HG03064 (cell line): ENCODE data around the gene TCHP.

Experiments
- ATAC-seq: cut with Tn5 transposase; IDR thresholded peaks from one replicate; pipeline ENCODE4 v1.9.1; 2021; ENCODE audit warnings: low read depth; ENCODE audit not compliant: unreplicated experiment

TCHP gene

DNA sequence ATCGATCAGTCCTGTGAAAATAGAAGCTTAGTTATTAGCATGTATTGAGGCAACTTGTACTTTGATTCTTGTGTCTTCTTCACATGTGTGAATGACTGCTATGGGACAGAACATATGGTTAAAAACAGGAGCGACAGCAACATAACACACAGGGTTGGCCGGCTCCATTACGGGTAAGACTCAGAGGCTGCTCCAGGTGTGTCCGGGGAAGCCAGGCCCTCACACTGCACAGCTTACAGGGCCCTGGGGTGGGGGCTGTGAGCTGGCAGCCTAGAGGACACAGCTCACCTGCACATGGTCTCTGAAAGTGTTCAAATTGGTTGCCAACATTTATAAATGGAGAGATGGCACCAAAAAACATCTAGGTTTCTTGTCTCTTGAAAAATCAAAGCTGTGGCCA lies 31.1 kb downstream of the TCHP start:
- ATAC-seq: no peak

DNA sequence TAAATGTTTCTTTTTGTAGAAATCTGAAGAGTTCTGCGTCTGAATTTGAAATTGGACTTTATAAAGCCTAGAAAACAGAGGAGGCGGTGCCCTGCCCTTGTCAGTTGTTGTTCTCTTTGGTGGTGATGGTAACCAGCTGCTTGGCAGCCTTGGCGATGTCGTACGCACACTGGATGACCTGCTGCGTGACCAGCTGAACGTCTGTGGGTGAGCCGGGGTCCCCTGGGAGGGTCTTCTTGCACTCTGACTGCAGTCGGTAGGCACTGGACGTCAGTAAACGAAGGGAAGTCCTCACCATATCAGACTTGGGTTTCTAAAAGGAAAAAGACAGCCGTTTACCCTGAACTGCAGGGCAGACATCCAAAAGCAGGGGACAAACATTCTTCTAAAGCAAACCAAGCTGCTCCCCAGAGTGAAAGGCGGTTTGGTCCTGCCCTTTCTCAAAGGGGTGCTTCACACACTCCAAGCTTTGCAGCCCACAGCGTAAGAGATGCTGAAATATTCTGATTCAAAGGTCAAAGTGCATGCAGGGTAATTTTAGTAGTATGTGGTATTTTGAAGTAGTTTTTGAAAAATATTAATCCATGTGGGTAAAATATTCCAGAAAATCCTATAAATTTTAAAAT lies 32.9 kb downstream of the TCHP start:
- ATAC-seq: no peak

DNA sequence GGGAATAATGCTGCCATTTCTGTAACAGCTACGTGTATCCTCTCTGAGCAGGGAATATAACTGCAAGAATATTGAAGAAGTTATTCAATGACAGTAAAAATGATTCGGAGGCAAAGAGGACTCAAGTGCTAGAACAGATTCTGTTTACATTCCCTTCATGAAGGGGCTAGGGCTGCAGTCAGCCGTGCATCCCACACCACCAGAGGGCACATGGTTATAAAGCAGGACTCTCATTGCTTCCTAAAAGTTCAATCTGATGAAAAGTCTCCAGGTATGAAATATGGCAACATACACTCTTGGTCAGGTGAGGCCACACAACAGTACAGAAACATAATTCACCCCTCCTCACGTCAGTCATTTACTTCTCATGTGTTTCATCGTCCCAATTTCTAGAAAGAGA lies 34.0 kb downstream of the TCHP start:
- ATAC-seq: no peak

DNA sequence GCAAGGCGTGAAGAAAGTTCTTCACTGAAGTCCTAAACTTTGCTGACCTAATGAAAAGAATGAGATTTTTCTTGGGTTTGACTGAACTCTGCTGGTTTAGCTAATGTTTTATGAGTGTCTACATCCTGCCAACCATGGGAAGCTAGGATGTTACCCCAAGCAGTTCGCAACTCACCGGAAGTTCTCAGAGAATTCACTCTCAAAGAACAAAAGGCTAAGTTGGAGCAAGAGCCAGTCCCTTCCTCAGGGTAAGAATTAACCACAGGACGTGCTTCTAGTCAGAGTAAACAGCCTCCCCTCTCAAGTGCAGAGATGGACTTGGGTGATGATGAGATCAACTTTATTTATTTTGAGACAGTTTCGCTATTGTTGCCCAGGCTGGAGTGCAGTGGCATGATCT lies 37.3 kb downstream of the TCHP start:
- ATAC-seq: no peak

DNA sequence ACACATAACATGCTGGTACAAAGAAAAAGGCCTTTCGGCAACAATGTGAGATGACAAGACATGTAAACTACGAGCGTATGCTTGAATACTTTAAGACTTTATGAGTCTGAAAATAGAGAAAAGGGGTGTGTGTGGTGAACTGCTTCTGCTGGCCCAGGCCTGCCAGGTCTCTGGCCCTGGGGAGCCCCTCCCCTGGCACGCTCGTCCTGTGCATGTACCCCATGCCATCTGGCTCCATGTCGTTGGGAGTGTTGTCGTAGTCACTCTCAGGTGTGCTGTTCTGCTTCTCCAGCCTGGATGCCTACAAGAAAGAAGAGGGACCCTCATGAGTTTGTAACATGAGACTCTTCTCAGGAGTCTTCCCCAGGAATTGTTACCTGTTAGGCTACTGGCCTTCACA lies 38.9 kb downstream of the TCHP start:
- no peak for ATAC-seq

DNA sequence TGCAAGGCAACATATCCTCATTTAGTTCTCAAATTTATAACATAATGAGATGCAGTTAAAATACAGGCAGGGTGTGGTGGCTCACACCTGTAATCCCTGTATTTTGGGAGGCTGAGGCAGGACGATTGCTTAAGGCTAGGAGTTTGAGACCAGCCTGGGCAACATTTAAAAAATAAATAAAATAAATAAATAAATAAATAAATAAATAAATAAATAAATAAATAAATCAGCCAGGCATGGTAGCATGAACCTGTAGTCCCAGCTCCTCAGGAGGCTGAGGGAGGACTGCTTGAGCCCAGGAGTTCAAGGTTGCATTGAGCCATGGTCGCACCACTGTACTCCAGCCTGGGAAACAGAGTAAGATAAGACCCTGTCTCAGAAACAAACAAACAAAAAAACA lies 39.4 kb downstream of the TCHP start:
- no peak for ATAC-seq

DNA sequence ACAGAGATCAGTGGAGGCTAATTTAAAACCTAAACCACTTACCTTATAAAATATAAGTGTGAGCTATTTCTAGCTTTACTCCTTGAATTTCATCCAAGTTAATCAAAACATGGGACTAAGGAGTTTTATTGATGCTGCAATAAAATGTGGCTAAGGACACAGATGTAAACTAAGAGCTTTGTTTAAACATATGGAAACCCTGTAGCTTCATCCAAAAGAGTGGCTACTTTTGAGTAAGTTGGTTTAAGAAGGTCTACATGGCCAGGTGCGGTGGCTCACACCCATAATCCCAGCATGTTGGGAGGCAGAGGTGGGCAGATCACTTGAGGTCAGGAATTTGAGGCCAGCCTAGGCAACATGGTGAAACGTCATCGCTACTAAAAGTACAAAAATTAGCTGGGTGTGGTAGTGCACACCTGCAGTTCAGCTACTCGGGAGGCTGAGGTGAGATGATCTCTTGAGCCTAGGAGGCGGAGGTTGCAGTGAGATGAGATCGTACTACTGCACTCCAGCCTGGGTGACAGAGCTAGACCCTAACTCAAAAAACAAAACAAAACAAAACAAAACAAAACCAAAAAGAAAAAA lies 40.4 kb downstream of the TCHP start:
- ATAC-seq: no peak

DNA sequence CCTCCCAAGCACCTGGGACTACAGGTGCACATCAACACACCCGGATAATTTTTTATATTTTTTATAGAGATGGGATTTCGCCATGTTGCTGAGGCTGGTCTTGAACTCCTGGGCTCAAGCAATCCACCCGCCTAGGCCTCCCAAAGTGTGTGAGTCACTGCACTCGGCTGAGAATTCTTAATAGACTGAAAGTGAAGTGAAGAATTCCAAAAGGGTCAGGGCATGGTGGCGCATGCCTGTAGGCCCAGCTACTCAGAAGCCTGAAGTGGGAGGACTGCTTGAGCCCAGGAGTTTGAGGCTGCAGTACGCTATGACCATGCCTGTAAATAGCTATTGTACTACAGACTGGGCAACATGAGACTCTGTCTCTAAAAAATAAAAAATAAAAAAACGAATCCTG lies 43.7 kb downstream of the TCHP start:
- no peak for ATAC-seq

DNA sequence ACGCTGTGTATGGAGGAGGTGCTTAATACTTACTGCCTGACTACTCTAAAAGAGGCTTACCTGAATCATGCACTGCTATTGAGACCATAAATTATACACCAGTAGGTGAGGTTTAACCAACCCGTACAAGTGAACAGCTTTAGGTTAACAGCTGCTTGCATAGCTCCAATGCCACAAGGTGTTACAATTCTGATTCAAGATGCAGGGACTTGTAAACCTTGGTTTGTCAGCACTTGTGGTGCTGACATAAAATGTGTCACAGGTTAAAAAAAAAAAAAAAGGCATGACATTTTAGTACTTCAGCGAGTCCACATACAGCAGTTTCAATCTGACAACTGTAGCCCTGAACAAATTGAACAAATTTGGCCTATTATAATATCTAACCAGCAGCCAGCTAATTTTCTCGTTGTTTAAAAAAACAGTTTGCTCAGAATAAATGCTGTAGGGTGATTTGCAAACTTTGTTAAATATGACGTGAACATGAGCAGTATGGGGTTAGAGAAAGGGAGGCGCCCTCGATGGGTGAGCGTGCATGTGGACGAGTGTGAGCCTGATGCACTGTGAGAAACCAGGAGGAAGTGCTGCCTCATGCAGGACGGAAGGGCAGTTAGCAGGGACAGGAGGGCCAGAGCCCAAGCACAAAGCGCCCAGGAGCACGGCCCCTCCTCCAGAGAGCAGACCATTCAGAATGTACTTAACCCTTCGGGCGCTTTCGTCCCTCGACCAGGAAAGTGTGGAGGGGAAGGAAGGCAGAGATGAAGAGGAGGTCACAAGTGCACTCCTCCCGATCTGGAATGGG lies 44.7 kb downstream of the TCHP start:
- ATAC-seq: no peak

DNA sequence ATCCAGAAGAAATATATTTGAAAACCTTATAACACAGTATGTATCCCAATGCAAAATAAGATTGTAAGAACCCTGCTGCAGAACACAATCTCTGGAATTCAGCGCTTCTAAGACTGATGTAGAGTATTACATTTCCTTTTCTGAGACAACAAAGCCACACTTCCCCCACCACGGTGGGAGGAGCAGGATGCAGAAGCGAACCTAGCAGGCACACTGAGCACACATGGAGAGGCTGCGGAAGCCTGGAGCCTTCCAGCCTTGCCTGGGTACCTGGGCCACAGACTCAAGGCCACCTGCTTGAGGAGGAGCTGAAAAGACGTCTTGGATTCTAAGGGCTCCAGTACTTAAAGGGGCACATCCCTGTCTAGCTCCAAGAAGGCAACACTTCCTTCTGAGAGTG lies 46.4 kb downstream of the TCHP start:
- ATAC-seq: no peak

DNA sequence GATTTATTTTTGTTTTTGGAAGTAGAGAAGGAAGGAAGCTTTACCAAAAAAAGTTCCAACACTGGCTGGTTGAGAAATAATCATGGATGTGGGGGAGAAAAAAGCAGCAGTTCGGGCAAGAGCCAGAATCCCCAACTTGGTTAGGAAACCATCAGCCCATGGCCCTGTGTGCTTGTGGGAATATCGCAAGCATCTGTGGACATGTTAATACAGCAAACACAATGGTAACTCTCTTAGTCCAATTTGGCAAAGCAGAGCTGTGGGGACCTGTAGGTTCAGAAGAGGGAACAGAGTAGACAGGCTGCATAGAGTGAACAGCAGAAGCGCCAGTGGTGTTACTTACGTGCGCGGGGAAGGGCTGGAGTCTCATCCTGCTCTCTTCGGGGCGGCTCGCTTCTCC lies 46.8 kb downstream of the TCHP start:
- ATAC-seq: no peak

DNA sequence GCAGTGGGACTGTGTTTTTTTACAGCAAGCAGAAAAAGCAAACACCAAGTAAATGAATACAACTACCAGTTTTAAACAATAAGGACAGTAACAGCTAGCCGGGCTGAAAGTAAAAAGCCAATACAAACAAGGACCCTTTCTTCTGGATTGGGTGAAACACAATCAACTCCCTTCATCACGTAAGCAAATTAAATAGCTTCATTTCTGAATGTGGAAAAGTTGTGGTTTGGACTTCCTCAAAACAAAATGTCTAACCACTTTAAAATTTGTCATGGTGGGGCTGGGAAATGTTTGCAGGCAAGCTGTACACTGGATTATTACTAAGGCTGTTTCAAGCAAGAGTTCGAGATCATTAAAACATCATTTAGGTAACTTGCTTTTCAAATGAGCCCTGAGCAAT lies 47.4 kb downstream of the TCHP start:
- ATAC-seq: no peak

DNA sequence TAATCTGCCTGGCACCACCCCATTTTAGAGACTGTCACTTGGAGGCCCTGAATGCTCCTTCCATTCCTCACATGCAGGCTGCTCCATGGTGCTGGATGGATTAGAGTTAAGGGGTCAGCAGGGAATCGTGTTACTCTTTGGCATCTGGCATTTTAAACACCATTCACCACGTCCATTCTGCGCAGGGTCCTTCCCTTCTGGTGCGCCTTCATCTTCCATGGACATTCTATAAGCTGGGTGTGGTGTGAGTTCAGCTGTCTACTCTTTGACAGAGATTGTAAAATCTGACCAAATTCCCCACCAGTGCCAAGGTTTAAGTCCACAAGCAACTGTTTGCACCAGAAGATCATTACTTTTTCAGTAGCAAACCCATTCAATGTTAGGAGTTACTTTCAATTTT lies 48.3 kb downstream of the TCHP start:
- no peak for ATAC-seq

DNA sequence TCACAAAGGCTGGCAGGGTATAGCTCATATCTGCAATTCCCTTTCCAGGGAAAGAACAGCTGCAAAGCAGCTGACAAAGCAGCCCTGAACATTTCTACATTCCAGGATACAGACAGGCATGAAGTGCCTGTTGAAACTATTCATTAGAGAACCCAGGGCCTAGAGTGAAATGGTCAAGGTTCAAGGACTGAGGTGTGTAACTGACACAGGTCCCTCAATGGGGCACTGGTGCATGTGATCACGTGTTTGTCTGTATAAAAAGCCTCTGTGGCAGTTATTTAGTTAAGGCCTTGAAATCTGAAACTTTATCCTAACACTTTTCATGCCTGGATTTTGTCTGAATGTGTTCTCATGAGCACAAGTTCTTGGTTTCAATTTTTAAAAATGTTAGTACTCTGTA lies 49.0 kb downstream of the TCHP start:
- ATAC-seq: no peak

DNA sequence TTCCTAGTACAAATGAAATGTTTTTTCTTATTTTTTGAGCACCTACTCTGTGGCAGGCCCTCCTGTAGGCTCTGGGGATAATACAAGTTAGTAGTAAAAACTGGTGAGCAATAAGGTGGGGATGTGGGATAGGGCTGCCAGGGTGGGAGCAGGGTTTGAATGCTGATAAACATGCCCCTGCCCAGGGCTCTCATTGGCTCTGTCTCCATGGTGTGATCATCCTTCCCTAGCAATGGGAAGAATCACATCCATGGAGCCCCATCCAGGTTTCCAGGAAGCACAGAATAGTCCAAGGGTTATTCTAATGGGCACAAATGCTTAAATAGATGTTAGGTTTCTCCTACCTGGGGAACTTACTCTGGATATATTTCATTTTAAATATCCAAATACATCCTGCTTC lies 50.6 kb downstream of the TCHP start:
- ATAC-seq: no peak

DNA sequence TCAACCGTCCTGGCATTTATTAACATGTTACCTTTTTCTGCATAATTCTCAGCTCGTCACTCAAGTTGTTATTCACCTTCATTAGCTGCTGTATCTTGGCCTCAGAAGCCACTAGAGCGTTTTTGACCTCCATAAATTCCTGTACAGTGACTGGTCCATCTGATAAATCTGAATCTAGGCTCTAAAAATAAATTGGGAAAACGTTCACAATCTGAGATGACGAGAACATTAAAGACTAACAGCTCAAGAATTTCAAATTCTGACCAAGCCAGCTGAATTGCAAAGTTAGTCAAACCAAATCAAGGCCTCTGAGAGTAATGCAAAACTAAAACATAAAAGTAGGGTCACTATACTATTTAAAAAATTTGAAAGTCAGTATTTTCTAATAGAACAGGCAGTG lies 51.1 kb downstream of the TCHP start:
- no peak for ATAC-seq

DNA sequence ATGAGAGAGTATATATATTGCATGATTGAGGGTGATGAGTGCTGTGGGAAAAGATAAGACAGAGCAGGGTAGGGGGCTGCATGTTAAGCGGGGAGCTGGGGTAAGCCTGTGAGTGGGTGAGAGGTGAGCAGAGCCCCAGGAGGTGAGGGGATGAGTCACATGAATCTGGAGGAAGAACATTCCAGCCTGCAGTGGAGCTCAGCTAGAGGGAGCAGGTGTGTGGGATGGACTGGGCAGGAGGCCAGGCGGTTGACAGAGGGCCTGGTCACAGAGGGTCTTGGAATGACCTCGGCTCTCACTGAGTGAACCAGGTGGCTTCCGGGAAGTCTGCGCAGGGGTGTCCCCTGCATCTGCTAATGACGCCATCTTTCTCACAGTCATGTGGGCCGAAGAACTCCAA lies 51.7 kb downstream of the TCHP start:
- no peak for ATAC-seq

DNA sequence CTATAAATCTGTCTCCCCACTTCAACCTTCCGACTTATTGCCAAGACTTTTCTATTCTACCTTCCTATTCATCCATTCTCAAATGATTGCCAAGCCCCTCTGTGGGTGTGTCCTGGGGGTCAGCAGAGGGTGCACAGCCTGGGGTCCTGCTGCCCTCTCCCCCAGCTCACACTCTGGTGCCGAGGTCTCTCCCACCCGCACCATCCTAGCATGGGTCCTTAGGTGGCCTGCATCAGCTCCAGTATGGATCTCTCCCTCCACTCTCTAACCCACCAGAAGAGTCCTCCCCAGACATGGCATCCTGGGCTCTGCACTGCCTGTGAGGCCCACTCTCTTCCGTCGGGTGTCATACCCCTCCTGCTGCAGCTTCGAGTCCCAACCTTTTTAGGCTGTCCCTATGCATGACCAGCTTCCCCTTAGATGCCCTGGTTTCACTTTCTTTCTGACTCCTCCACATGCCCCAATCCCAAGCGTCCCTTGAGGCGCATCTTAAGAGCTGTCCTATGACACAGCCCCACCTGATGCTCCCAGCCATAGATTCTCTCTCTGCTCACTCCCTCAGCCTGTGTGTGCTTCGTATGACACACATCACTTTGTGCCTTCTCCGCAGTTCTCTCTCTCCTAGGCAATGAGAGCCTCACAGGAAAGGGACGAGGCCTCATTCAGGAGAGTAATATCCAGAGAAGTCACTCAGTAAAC lies 52.2 kb downstream of the TCHP start:
- ATAC-seq: no peak

DNA sequence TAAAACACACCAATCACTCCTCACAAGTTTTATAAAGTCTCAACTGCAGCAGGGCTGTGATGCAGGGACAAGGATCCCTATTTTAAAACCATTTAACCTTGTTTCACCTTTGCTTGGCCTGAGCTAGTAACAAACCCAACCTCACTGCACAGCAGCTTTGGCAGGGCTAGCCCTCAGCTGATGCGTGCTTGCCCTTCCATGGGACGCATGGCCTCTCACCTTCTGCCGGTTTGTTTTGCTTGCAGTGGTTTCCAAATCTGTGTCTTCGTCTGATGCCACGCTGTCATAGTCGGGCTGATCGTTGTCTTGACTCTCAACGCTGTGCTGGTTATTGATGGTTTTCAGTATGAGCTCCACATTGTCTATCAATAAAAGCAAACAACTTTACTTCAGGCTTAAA lies 52.8 kb downstream of the TCHP start:
- ATAC-seq: no peak

DNA sequence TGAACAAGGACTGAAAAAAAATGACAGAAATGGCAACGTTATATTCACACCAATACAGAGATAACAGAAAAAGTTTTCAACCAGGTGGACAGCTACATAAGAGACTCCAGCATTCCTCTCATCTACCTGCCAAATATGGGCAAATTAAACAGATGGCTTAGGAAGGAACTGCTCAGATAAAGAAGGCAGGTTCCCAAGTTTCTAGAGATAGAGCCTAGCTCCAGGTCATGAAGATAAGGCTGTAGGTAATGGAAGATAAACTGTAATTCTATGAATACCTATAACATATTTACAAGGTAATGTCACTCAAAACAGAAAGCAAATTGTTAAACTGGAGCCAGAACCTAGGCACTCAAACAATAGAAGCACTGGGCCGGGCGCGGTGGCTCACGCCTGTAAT lies 53.6 kb downstream of the TCHP start:
- ATAC-seq: no peak

DNA sequence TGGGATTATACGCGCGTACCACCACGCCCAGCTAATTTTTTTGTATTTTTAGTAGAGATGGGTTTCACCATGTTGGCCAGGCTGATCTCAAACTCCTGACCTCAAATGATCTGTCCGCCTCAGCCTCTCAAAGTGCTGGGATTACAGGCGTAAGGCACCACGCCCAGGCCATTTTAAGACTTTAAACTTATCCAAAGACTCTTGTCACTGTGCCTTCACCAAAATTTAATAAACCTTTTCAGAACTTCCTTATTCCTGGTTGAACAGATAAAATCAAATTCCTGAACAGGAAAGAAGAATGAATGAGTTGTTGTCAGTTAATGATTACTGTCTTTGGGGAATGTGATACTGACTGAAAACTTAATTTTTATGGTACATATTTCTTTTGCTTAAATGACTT lies 58.3 kb downstream of the TCHP start:
- no peak for ATAC-seq
